ENCODE results near the gene PALMD. TPM values are rescaled to one million over a fixed set of nuclear protein-coding genes. Genes with fewer than 3 reads are reported as not detected.

PALMD gene
- total RNA-seq, 1 donor = 2.5 TPM

GRCh38 chr1:99623554-99623953, 22.4 kb upstream of the PALMD start:
- TF ChIP-seq, protein P1, sequence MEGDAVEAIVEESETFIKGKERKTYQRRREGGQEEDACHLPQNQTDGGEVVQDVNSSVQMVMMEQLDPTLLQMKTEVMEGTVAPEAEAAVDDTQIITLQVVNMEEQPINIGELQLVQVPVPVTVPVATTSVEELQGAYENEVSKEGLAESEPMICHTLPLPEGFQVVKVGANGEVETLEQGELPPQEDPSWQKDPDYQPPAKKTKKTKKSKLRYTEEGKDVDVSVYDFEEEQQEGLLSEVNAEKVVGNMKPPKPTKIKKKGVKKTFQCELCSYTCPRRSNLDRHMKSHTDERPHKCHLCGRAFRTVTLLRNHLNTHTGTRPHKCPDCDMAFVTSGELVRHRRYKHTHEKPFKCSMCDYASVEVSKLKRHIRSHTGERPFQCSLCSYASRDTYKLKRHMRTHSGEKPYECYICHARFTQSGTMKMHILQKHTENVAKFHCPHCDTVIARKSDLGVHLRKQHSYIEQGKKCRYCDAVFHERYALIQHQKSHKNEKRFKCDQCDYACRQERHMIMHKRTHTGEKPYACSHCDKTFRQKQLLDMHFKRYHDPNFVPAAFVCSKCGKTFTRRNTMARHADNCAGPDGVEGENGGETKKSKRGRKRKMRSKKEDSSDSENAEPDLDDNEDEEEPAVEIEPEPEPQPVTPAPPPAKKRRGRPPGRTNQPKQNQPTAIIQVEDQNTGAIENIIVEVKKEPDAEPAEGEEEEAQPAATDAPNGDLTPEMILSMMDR (IDR thresholded peaks at IDR 0.05; ENCODE audit: extremely low read depth, low read depth, low read length) = no peak
- no peaks in the 10 kb centered on the region for H4K20me1 ChIP-seq (ENCODE audit: insufficient read depth, low read length)
- H2AFZ ChIP-seq (ENCODE audit: low read length) = no peak overlapping the region
- no peaks in the 10 kb centered on the region for H3K9me3 ChIP-seq (ENCODE audit: low read depth, low read length)
- no peaks in the 10 kb centered on the region for H3K79me2 ChIP-seq (ENCODE audit: insufficient read depth, low read length)
- H3K4me2 ChIP-seq (ENCODE audit: insufficient read depth, low read length) = no peak overlapping the region
- peaks cover 8% of the 10 kb centered on the region for H3K4me1 ChIP-seq (ENCODE audit: insufficient read depth, low read length)
- DNase-seq (ENCODE audit: insufficient read length, low spot score, missing footprints) = no peak
- H3K27ac ChIP-seq (ENCODE audit: low read depth, low read length) = no peak overlapping the region
- no peaks in the 10 kb centered on the region for H3K27me3 ChIP-seq (ENCODE audit: insufficient read depth, low read length)
- H3K4me3 ChIP-seq (ENCODE audit: insufficient read depth, low read length) = no peak overlapping the region
- no peaks in the 10 kb centered on the region for H3K36me3 ChIP-seq (ENCODE audit: insufficient read depth, low read length)

- no peaks in the 10 kb centered on the region for H3K4me1 ChIP-seq (ENCODE audit: insufficient read depth, low read length)
- H3K27me3 ChIP-seq (ENCODE audit: insufficient read depth, low read length) = no peaks in the 10 kb centered on the region
- H3K4me2 ChIP-seq (ENCODE audit: insufficient read depth, low read length) = no peak overlapping the region
- H2AFZ ChIP-seq (ENCODE audit: low read length) = no peak overlapping the region
- no peaks in the 10 kb centered on the region for H4K20me1 ChIP-seq (ENCODE audit: insufficient read depth, low read length)
- no peaks in the 10 kb centered on the region for H3K9me3 ChIP-seq (ENCODE audit: low read depth, low read length)
- no peaks in the 10 kb centered on the region for H3K36me3 ChIP-seq (ENCODE audit: insufficient read depth, low read length)
- H3K4me3 ChIP-seq (ENCODE audit: insufficient read depth, low read length) = no peak overlapping the region
- no peak for DNase-seq (ENCODE audit: insufficient read length, low spot score, missing footprints)
- no peaks in the 10 kb centered on the region for H3K79me2 ChIP-seq (ENCODE audit: insufficient read depth, low read length)
- TF ChIP-seq, protein P1 (IDR thresholded peaks at IDR 0.05; ENCODE audit: extremely low read depth, low read depth, low read length) = no peak
- no peak overlapping the region for H3K27ac ChIP-seq (ENCODE audit: low read depth, low read length)
These were observed 18.3 kb upstream of the PALMD start for GRCh38 chr1:99627615-99628014.

GRCh38 chr1:99629164-99629563, 16.7 kb upstream of the PALMD start:
- no peak overlapping the region for H2AFZ ChIP-seq (ENCODE audit: low read length)
- no peaks in the 10 kb centered on the region for H3K9me3 ChIP-seq (ENCODE audit: low read depth, low read length)
- no peaks in the 10 kb centered on the region for H3K4me1 ChIP-seq (ENCODE audit: insufficient read depth, low read length)
- TF ChIP-seq, protein P1 (IDR thresholded peaks at IDR 0.05; ENCODE audit: extremely low read depth, low read depth, low read length) = no peak
- no peak for DNase-seq (ENCODE audit: insufficient read length, low spot score, missing footprints)
- no peaks in the 10 kb centered on the region for H3K27me3 ChIP-seq (ENCODE audit: insufficient read depth, low read length)
- no peaks in the 10 kb centered on the region for H3K36me3 ChIP-seq (ENCODE audit: insufficient read depth, low read length)
- H3K27ac ChIP-seq (ENCODE audit: low read depth, low read length) = no peak overlapping the region
- H3K79me2 ChIP-seq (ENCODE audit: insufficient read depth, low read length) = no peaks in the 10 kb centered on the region
- no peaks in the 10 kb centered on the region for H4K20me1 ChIP-seq (ENCODE audit: insufficient read depth, low read length)
- H3K4me2 ChIP-seq (ENCODE audit: insufficient read depth, low read length) = no peak overlapping the region
- H3K4me3 ChIP-seq (ENCODE audit: insufficient read depth, low read length) = no peak overlapping the region

DNA sequence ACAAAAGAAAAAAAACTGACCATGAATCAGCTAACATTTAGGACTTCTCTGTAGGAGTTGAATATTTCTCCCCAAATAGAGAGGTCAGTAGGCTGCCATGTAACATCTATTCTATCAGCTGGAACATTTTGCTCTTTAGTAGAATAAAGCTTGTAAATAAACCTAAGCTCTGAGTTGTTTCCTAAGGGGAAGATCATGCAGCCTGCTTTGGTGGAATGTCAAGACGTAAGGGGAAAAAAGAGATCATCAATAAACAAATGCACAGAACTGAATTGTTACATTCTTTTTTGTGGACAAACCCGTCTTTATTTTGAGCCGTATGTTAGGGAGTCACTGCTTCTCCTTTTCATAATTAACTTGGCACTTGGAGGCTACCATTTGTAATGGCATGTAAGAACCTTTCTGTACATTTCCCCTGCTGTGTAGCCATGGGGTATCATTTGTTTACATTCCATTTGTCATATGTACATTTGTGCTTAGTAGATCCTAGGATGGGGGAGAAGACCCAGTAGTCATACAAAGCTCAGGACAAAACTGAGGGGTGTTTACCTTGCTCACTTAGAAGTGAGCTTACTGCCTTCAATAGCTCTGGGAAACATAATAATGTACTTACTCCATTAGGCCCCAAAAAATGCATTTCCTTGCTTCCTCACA, 10.8 kb upstream of the PALMD start:
- Histone ChIP-seq H3K27me3 (ENCODE audit: insufficient read depth, low read length) (no peaks in the 10 kb centered on the region), H3K9me3 (ENCODE audit: low read depth, low read length) (no peaks in the 10 kb centered on the region), H3K4me3 (ENCODE audit: insufficient read depth, low read length) (no peak overlapping the region), H2AFZ (ENCODE audit: low read length) (no peak overlapping the region), H4K20me1 (ENCODE audit: insufficient read depth, low read length) (no peaks in the 10 kb centered on the region), H3K4me2 (ENCODE audit: insufficient read depth, low read length) (no peak overlapping the region), H3K27ac (ENCODE audit: low read depth, low read length) (no peak overlapping the region), H3K79me2 (ENCODE audit: insufficient read depth, low read length) (no peaks in the 10 kb centered on the region), H3K4me1 (ENCODE audit: insufficient read depth, low read length) (no peaks in the 10 kb centered on the region), H3K36me3 (ENCODE audit: insufficient read depth, low read length) (no peaks in the 10 kb centered on the region)
- TF ChIP-seq, protein P1 (IDR thresholded peaks at IDR 0.05; ENCODE audit: extremely low read depth, low read depth, low read length) = no peak
- DNase-seq (ENCODE audit: insufficient read length, low spot score, missing footprints) = no peak

Data from osteoblast (primary cell).